GM13977 (cell line): ENCODE measurements around the gene TREH.

Experiments
- DNase-seq: peaks from one replicate; pipeline ENCODE4 v3.0.0; 2012; ENCODE audit warnings: low spot score
- in situ Hi-C: fragments of 300-500 bp; cut with MboI; formaldehyde crosslinking; loops from one replicate; pipeline ENCODE4 v1.12.0; 2022; ENCODE audit warnings: low sequenced_read_pairs, low pct_unique_long_range_greater_than_20kb, mixed read lengths, inconsistent platforms; ENCODE audit not compliant: unreplicated experiment
- TF ChIP-seq, protein P1 (sequence below): IDR thresholded peaks from 2 replicates; pipeline ENCODE4 v1.5.1; 2012; ENCODE audit warnings: mild to moderate bottlenecking, control low read depth; ENCODE audit not compliant: insufficient read depth; ENCODE audit errors: extremely low read depth, missing control alignments

The TREH gene

DNA sequence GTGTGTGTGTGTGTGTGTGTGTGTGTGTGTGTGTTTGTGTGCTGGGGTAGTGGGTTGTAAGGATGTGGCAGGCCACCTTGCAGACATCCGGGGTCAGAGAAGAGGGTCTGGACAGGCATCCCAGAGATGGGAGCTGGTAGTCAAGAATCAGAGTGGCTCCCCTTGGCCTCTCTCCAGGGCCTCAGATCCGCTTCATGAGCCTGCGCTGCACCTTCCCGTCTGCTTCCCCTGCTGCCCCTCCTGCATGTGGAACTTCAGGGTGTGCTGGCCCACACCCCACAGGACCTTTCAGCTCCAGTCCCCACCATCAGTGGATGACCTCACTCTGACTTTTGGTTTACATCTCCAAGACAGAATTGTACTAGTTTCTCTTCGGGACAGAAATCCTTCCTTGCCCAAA, 31.2 kb downstream of the TREH start:
- TF ChIP-seq, protein P1, sequence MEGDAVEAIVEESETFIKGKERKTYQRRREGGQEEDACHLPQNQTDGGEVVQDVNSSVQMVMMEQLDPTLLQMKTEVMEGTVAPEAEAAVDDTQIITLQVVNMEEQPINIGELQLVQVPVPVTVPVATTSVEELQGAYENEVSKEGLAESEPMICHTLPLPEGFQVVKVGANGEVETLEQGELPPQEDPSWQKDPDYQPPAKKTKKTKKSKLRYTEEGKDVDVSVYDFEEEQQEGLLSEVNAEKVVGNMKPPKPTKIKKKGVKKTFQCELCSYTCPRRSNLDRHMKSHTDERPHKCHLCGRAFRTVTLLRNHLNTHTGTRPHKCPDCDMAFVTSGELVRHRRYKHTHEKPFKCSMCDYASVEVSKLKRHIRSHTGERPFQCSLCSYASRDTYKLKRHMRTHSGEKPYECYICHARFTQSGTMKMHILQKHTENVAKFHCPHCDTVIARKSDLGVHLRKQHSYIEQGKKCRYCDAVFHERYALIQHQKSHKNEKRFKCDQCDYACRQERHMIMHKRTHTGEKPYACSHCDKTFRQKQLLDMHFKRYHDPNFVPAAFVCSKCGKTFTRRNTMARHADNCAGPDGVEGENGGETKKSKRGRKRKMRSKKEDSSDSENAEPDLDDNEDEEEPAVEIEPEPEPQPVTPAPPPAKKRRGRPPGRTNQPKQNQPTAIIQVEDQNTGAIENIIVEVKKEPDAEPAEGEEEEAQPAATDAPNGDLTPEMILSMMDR = no peak
- in situ Hi-C loops = no loop called here
- DNase-seq = no peak

DNA sequence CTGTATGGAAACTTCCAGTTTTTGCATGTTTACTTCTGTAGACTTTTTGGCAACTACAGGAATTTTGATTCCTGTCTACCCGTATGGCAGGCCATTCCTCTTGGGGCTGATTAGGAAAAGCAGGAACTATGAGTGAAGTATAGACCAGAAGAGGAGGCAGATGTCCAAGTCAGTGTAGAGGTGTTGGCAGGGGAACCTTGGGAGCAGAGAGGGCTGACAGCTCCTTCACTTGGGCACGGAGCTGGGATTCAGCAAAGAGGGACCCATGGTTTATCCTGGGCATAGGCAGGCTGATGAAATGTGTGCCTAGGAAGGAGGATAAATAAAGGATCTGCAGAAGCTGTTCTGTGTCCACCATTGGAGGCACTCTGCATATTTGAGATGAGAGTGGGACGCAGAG, 33.1 kb downstream of the TREH start:
- no peak for DNase-seq
- in situ Hi-C loops = no loop called here
- TF ChIP-seq, protein P1 = no peak

DNA sequence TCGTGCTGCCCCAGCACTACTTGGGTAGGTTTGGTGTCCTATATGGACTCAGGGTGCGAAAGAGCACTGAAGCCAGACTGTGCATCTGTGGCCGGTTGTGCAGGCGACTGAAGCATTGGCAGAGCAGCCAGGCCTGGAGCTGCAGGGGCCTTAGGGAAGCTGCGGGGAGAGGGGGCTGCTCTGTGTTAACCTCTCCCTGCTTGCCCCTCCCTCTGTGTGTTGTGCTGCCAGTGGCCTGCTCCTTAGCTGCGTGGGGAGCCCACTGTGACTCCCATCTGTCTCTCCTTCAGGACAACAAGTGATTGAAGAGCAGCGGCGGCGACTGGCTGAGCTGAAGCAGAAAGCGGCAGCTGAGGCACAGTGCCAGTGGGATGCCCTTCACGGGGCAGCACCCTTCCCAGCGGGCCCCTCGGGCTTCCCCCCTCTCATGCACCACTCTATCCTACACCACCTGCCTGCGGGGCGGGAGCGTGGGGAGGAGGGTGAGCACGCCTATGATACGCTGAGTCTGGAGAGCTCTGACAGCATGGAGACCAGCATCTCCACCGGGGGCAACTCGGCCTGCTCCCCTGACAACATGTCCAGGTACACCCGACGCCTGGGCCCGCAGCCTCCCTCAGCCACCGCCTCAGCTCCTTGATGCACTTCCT, 34.3 kb downstream of the TREH start:
- TF ChIP-seq, protein P1 = no peak
- in situ Hi-C loops = no loop called here
- no peak for DNase-seq

DNA sequence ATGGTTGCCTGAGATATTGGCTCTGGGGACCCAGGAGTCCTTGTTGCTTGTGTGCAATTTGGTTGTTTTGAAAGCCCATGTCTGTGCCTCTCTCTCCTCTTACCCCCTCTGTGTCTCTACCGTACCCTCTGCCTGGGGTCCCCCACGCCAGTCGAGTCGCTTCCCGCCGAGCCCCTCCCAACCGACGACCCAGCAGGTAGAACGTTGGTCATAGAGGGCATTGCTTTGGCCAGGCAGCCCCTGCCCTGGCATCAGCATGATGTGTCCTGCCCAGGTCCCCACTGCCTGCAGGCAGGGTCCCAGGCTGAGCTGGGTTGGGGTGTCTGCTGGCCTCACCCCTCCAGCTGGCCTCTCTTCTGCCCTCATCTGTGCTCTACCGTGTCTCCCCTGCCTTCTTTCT, 35.0 kb downstream of the TREH start:
- in situ Hi-C loops = no loop called here
- no peak for DNase-seq
- TF ChIP-seq, protein P1 = no peak

DNA sequence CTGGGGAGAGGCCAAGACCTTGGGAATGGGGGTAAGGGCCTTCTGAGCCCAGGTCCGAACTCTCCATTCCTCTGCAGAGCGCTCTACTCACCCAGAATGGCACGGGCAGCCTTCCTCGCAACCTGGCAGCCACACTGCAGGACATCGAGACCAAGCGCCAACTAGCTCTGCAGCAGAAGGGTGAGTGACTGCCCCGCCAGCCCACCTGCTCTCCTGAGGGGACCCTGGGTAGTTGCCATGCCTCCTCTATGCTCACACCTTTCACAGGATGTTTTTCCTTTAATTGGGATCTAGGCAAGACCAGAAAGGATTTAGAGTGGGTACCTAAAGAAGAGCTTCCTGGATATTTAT, 35.5 kb downstream of the TREH start:
- in situ Hi-C loops = no loop called here
- TF ChIP-seq, protein P1 = no peak
- DNase-seq = no peak

DNA sequence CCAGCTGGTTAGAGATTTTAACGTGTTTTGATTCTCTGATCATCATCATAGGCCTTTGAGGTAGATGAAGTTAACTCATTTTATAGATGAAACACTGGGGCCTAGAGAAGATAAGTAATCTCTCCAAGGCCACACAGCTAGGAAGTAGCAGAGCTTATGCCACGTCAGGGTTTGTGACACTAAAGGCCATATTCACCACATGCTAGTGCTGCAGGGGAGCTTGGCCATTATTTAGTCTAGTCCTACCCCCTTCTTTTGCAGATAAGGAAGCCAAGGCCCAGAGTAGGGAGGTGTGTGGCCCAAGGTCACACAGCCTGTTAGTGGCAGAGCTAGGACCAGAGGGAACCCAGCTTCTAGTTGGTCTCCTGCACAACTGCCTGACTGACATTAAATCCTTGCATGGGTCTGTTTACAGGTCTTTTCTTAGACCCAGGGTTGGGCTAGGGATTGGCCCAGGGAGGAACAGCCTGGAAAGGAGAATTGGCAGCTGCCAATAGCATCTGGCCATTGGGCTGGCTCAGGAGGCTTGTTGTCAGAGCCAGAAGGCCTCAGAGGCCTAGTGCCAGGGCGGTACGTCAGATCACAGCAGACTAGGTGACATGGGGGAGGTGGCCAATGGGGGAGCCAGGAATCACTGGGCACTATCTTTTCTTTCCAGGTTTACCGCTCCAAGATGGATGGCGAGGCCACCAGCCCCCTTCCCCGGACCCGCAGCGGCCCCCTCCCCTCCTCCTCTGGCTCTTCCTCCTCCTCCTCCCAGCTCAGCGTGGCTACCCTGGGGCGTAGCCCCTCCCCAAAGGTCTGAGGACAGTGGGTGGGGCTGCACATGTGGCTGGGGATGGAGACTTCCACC, 36.1 kb downstream of the TREH start:
- in situ Hi-C loops = no loop called here
- no peak for DNase-seq
- TF ChIP-seq, protein P1 = no peak
